Activated CD8-positive, alpha-beta memory T cell treated with anti-CD3 and anti-CD28 coated beads for 1 hour (primary cell): ENCODE results near the gene SLC25A17.
"Not testable (repeated sequence)": the region's sequence is repeated elsewhere in the genome, so short reads cannot be mapped to it uniquely, and the experiment has no call there.

Source experiments
- DNase-seq, 2 donors: peaks; one replicate each; pipeline ENCODE4 v3.0.0-alpha.2; 2020; ENCODE audit warnings: low read depth in 1 of 2; ENCODE audit errors: extremely low read depth in 1 of 2

The SLC25A17 gene

DNA sequence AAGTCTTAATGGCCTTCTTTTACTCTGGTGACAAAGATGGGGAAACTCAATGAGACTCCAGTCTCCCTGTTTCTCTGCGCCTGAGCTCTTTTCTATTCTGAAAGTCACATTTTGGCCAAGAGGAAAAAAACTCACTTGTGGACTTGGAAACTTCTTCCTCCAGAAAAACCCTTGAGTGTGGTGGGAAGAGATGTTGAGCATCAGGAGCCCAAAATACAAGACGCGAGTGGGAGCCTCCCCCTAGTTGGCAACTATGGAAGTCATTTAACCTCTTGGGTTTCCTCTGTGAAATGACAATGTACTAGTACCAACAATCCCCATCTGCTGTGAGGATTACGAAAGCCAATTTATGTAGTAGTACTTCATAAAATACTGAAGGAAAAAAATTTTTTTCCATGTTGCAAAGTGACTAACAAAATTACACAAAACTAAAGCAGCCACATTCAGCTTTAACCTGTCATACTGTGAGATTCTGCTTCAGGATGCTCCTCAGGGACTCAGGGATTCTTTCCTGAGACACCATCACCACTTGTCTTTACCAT is 524 bp upstream of the SLC25A17 start:
- DNase-seq, result no peak

DNA sequence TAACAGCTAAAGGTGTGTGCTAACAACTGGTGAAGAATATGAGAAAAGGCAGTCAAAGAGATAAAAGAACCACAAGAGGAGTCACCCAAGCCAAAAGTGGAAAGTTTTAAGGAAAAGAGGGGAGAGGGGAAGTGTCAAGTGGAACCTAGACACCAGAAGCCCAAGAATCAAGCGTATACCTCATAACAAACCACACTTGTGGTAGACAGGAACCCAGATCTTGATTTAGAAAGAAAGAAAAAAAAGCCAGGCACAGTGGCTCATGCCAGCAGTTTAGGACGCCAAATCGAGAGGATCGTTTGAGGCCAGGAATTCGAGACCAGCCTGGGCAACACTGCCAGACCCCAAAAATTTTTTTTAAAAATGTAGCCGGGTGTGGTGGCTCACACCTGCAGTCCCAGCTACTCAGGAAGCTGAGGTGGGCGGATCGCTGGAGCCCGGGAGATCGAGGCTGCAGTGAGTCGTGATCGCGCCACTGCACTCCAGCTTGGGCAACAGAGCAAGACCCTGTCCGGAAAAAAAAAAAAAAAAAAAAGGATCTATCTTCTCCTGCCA is 877 bp downstream of the SLC25A17 start:
- DNase-seq, result no peak

- DNase-seq, result no peak
Observed at GRCh38 chr22:40817737-40818136, 1.4 kb downstream of the SLC25A17 start.

- DNase-seq, result no peak
Observed at GRCh38 chr22:40813912-40814315, 5.2 kb downstream of the SLC25A17 start.

DNA sequence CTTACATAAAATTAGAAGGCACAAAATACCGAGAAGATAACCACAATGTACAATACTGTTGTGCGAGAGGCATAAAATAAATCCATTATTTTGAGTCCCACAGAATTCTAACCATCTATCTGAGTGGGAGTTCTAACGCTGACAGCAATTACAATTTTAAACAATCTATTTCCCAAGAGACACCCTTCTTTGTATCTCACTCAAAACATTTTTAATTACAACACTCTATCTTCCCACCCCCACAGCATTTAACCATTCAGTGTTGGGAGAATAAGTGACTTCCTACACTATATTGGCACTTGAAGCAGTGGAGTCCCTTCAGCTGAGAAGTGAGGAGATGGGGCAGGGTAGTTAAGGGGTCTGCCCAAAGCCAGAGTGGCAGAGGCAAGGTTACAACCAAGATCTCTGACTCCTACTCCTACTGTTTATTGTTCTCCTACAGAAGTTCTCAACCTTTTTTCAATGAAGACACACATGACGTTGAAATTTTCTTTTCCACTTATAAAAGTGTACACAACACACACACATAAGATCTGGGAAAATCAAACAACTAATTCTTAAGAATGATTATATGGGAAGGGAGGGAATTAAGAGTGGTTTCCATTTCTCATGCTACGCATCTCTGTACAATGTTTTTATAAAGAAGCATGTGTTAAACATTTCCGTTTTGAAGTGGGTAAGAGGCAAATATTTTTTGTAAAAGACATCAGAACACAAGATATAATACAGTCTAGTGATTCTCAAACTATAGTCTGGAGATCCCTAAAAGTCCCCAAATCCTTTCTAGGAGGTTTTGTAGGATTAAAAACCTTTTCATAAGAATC is 10.9 kb downstream of the SLC25A17 start:
- no peak for DNase-seq

DNA sequence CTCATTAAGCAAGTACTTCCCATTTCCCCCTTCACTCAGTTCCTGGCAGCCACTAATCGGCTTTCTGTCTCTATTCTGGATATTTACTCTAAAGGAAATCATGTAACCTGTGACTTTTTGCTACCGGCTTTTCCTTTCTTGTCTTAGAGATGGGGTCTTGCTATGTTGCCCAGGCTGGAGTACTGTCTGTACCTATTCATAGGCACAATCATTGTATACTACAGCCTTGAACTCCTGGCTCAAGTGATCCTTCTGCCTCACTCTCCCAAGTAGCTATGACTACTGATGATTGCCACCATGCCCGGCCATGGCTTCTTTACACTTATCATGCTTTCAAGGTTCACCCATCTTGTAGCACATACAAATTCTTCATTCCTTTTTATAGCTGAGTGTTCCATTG is 12.4 kb downstream of the SLC25A17 start:
- no peak for DNase-seq

GRCh38 chr22:40805699-40806203 is 13.4 kb downstream of the SLC25A17 start:
- no peak for DNase-seq

- DNase-seq, result no peak
Observed at GRCh38 chr22:40805239-40805638, 13.9 kb downstream of the SLC25A17 start.

- no peak for DNase-seq
Observed at GRCh38 chr22:40803321-40803720, 15.8 kb downstream of the SLC25A17 start.

DNA sequence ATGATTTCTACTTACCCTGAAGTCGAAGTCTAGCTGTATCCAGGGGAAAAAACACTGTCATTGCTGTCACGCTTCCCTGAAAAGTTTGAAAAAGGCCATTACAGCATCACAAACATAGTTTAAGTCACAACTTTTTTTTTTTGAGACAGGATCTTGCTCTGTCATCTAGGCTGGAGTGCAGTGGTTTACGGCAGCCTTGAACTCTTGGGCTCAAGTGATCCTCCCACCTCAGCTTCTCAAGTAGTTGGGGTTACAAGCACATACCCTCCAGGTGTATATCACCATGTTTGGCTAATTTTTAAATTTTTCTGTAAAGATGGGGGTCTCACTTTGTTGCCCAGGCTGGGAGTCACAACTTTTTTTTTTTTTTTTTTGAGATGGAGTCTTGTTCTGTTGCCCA is 20.1 kb downstream of the SLC25A17 start:
- DNase-seq, result no peak

DNA sequence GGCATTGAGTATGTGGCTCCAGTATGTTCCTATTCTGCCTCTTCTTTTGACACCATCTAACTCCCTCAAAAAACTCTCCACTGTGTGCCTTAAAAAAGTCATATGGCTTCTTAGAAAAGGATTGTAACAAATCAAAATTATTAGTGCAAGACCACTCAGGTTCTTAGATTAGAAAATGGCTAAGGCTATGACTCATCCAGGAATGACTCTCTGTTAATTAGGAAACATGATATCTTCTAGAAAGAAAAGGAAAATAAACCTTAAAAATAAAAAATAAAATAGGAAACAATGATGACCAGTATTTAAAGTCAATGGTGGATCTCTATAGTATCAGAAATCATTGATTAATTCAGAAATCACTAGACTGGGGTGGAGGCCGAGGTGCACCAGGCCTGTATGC is 21.7 kb downstream of the SLC25A17 start:
- DNase-seq, result no peak

- no peak for DNase-seq
Observed at GRCh38 chr22:40792451-40792850, 26.7 kb downstream of the SLC25A17 start.

DNA sequence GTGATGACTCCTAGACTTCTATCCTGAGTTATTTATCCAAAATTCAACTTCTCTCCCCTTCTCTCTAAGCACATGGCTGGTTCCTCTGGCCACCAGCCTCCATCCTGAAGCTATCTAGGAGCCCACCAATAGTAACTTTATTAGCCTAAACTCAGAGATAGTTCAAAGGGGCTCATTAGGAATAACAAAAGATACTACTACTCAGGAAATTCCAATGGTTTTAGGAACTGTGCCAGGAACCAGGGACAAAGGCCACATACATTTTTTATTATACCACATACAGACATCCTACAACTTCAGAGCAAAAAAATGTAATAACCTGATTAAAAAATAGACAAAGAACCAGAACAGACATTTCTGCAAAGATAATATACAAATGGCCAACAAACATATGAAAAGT is 27.9 kb downstream of the SLC25A17 start:
- DNase-seq, result no peak

- DNase-seq, result no peak
Observed at GRCh38 chr22:40789131-40789530, 30.0 kb downstream of the SLC25A17 start.

DNA sequence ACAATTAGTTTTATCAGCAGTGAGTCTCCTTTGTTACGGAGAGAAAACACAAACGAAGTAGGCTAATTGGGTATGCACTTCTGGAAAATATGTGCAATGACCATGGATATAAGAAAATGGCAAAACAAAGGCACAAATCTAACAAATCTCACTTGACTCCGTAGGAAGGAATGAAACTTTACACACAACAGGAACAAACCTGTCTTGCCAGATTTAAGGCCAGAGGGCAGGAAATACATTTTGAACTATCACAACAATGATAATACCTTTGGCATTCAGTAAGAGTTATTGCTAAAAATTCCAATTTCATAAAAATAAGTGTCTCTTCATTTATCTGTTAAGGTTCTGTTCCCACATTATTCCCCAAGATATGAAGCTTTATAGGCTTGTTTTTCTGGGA is 36.6 kb downstream of the SLC25A17 start:
- DNase-seq, result no peak

DNA sequence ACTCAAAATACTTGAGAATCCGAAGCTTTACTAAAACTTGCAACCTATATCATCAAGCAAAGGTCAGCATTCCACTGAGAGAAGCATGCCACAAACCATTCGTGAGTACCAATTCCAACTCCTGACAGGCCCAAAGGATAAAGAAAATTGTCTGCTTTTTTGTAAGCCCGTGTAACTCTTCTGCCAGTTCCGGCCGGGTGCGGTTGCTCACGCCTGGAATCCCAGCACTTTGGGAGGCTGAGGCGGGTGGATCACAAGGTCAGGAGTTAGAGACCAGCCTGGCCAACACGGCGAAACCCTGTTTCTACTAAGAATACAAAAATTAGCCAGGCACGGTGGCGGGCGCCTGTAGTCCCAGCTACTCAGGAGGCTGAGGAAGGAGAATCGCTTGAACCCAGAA is 37.4 kb downstream of the SLC25A17 start:
- not testable (repeated sequence) for DNase-seq

DNA sequence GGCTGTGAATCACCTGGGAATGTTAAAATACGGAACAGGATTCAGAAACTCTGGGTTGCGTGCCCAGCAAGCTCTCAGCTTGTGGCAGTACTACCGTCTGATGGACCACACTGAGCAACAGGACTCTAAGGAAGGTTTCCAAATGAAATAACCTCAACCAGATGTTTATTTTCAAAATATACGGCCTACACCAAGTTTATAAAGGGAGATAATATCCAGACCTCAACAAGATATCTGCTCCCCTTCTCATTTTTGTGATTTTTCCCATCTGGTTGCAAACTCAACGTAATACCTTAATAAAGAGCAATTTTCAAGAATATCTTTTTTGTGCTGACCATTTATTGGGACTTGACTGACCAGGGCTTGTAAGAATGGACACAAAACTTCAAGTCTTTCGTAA is 49.4 kb downstream of the SLC25A17 start:
- no peak for DNase-seq

GRCh38 chr22:40768206-40768605 is 50.9 kb downstream of the SLC25A17 start:
- no peak for DNase-seq

- DNase-seq, result no peak
Observed at GRCh38 chr22:40766956-40767355, 52.2 kb downstream of the SLC25A17 start.

DNA sequence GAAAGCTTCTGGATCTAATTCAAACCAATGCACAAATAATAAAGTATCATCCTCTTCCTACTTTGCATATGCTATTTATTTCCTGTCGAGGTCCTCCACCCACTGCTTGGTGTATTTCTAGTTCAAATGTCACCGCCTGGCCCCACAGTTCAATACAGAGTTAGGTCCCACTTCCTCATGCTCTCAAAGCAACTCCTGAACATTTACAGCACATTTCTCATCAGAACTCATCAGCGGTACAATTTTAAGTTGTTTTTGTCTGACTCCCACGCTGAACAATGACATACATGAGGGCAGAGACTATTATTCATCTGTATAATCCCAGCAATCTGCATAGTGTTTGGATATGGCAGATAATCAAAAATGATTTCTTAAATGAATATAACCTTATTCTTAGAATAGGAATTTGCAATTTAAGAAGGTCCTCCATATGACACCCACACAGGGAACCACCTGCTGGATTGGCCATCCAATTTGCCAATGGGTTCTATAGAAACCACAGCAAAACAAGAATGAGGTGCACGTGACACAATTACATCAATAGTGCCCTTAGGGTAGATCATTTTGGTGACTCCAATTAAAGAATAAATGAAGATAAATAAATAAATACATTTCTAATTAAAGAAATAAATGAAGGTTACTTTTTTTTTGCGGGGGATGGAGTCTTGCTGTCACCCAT is 54.2 kb downstream of the SLC25A17 start:
- no peak for DNase-seq

DNA sequence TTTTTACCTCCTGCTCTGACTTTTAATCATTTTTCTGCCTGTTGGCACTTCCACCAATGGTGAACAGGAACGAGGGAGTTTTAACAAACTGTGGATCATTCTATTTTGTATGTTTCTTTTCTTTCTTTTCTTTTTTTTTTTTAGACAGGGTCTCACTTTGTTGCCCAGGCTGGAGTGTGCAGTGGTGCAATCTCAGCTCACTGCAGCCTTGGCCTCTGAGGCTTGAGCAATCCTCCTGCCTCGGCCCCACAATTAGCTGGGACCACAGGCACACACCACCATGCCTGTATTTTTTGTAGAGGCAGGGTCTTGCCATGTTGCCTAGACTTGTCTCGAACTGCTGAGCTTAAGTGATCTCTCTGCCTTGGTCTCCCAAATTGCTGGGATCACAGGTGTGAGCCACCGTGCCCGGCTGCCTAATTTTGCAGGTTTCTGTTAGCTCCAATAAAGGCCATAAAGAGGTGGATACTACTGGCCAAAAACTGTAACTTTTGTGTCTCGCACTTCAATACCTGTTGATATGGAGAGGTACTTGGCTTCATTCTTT is 59.8 kb downstream of the SLC25A17 start:
- no peak for DNase-seq
